MCF 10A (cell line): Measurements from ENCODE around the gene NAA38. TPM values are rescaled to one million over a fixed set of nuclear protein-coding genes. Genes with fewer than 3 reads are reported as not detected.

Experiments used
- BruUV-seq: library from RNA; stranded (reverse); fragments of 400-500 nt; replicated peaks from 2 replicates; lab custom pipeline; 2021; lab: Mats Ljungman, UMichigan
- CTCF ChIA-PET: fragments of 300-600 bp; sonication (Branson Sonifier 250); formaldehyde crosslinking; extraction: SDS; loops from one replicate; lab custom pipeline; 2021; ENCODE audit warnings: antibody characterized with exemption, inconsistent platforms; lab: Yijun Ruan, JAX
- POLR2A ChIA-PET: fragments of 300-600, 350-650 bp; sonication (Branson Sonifier 250); formaldehyde crosslinking; extraction: SDS; loops from one replicate; lab custom pipeline; 2020; ENCODE audit warnings: antibody characterized with exemption, inconsistent platforms; lab: Yijun Ruan, JAX
- DNase-seq: peaks from one replicate; pipeline ENCODE4 v3.0.0-alpha.2; 2018; ENCODE audit not compliant: unreplicated experiment
- H3K27ac Mint-ChIP-seq: one replicate; pipeline ENCODE4 v1.8.0; 2022; ENCODE audit warnings: mild to moderate bottlenecking, low read depth, mixed read lengths; ENCODE audit not compliant: unreplicated experiment
- H3K27me3 Mint-ChIP-seq: one replicate; pipeline ENCODE4 v1.8.0; 2022; ENCODE audit warnings: mixed read lengths; ENCODE audit not compliant: insufficient read depth, unreplicated experiment
- H3K36me3 Mint-ChIP-seq: one replicate; pipeline ENCODE4 v1.8.0; 2022; ENCODE audit warnings: mild to moderate bottlenecking, moderate library complexity, mixed read lengths; ENCODE audit not compliant: insufficient read depth, unreplicated experiment
- H3K4me1 Mint-ChIP-seq: one replicate; pipeline ENCODE4 v1.8.0; 2022; ENCODE audit warnings: mixed read lengths; ENCODE audit not compliant: insufficient read depth, unreplicated experiment
- H3K4me3 Mint-ChIP-seq: one replicate; pipeline ENCODE4 v1.8.0; 2022; ENCODE audit warnings: mild to moderate bottlenecking, moderate library complexity, mixed read lengths; ENCODE audit not compliant: unreplicated experiment
- H3K9me3 Mint-ChIP-seq: one replicate; pipeline ENCODE4 v1.8.0; 2022; ENCODE audit warnings: mixed read lengths; ENCODE audit not compliant: unreplicated experiment
- intact Hi-C: fragments of 100-400 bp; cut with micrococcal nuclease; formaldehyde crosslinking; loops from 2 replicates; pipeline ENCODE4 v1.14.1; 2022
- total RNA-seq: library from RNA; stranded (reverse); gene quantifications from 2 replicates; pipeline ENCODE4 v1.2.3, GENCODE V29; 2022
- TF ChIP-seq, protein P1 (sequence below): fragments of 200-600 bp; IDR thresholded peaks from one replicate; pipeline ENCODE4 v1.8.0; 2022; ENCODE audit warnings: antibody characterized with exemption, mild to moderate bottlenecking; ENCODE audit not compliant: unreplicated experiment

Gene NAA38
- total RNA-seq, 1 experiment from 2014 or later: 83.4 TPM

DNA sequence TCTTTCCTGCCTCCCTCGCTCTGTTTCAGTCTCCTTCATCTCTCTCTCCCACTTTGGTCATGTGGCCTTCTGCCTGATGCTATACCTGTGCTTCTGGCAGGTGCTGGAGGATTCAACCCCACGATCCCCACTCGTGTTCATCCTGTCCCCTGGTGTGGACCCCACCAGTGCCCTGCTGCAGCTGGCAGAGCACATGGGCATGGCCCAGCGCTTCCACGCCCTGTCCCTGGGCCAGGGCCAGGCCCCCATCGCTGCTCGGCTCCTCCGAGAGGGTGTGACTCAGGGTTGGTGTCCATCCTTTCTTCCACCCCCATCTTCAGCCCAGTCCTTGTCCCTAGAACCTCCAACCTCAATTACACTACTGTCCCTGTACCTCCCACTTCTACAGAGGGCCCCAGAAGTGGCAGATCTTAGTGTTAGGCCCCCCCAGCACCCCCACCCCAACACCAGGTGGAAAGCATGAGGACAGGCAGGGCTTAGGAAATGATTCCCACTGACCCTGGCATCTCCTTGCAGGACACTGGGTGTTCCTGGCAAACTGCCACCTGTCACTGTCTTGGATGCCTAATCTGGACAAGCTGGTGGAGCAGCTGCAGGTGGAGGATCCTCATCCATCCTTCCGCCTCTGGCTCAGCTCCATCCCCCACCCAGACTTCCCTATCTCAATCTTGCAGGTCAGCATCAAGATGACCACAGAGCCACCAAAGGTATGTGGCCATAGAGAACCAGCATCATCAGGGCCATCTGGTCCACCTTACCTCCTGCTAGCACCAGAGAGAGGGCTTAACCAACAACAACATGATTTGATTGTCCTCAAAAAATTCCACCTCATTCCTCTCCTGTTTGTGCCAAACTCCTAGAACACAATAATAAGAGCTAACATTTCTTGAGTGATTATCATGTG is 33.1 kb downstream of the NAA38 start:
- Mint-ChIP-seq H3K4me1 (peaks cover 22% of the 10 kb centered on the region), H3K27ac (no peak overlapping the region), H3K4me3 (no peak overlapping the region), H3K27me3 (peaks cover 17% of the 10 kb centered on the region), H3K36me3 (no peaks in the 10 kb centered on the region), H3K9me3 (no peaks in the 10 kb centered on the region)
- intact Hi-C loops: no loop called here
- CTCF ChIA-PET: interaction anchor here (0.6 to 4.2 kb wide), 16 partner anchors 8 to 217 kb away, joined by 3 to 27 read pairs (median 6); partner anchors contain the start of gene KDM6B
- TF ChIP-seq, protein P1, sequence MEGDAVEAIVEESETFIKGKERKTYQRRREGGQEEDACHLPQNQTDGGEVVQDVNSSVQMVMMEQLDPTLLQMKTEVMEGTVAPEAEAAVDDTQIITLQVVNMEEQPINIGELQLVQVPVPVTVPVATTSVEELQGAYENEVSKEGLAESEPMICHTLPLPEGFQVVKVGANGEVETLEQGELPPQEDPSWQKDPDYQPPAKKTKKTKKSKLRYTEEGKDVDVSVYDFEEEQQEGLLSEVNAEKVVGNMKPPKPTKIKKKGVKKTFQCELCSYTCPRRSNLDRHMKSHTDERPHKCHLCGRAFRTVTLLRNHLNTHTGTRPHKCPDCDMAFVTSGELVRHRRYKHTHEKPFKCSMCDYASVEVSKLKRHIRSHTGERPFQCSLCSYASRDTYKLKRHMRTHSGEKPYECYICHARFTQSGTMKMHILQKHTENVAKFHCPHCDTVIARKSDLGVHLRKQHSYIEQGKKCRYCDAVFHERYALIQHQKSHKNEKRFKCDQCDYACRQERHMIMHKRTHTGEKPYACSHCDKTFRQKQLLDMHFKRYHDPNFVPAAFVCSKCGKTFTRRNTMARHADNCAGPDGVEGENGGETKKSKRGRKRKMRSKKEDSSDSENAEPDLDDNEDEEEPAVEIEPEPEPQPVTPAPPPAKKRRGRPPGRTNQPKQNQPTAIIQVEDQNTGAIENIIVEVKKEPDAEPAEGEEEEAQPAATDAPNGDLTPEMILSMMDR: no peak
- no TSS peak for BruUV-seq
- POLR2A ChIA-PET: interaction anchor here (1.1 to 2.1 kb wide), 3 partner anchors 18 to 33 kb away, joined by 4 to 14 read pairs (median 6); partner anchors contain the start of gene NAA38
- DNase-seq: no peak

DNA sequence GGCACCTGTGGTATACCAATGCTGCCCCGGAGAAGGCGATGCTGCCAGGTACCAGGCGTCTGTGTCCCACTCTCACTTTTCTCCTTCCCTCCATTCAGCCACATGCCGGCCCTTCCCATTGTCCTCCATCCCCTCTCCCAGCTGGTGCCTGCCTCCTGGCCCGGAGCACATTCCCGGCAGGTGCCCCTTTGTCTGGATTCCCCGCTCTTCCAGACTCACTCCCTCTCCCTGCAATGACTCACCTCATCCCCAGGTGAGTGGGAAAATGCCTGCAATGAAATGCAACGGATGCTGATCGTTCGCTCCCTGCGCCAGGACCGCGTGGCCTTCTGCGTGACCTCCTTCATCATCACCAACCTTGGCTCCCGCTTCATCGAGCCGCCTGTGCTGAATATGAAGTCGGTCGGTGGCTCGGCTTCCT is 33.8 kb downstream of the NAA38 start:
- Mint-ChIP-seq H3K9me3 (no peaks in the 10 kb centered on the region), H3K27me3 (peaks cover 12% of the 10 kb centered on the region), H3K36me3 (no peaks in the 10 kb centered on the region), H3K4me3 (no peak overlapping the region), H3K4me1 (peaks cover 22% of the 10 kb centered on the region), H3K27ac (no peak overlapping the region)
- intact Hi-C loops: loop anchor here (2.0 kb wide), 1 partner anchor 165 kb away; no protein-coding TSS in a partner anchor
- ChIA-PET CTCF (interaction anchor here (0.6 to 4.2 kb wide), 24 partner anchors 8 to 234 kb away, joined by 3 to 27 read pairs (median 5); partner anchors contain the start of gene NAA38), POLR2A (interaction anchor here (0.6 kb wide), 1 partner anchor 204 kb away, joined by 4 read pairs; no protein-coding TSS in a partner anchor)
- no TSS peak for BruUV-seq
- no peak for DNase-seq
- TF ChIP-seq, protein P1: no peak

DNA sequence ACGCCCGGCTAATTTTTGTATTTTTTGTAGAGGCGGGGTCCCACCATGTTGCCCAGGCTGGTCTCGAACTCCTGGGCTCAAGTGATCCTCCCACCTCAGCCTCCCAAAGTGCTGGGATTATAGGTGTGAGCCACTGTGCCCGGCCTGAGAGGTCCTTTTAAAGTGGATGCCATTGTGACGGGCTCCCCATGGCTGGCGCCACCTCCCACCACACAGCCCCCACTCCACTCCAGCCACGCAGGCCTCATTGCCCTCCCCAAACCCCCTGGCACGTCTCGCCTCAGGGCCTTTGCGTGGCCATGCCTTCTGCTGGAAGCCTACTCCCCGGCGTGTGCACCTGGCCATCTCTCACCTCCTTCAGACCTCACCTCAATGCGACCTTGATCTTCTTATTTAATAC is 35.2 kb downstream of the NAA38 start:
- no TSS peak for BruUV-seq
- no peak for DNase-seq
- Mint-ChIP-seq H3K4me3 (no peak overlapping the region), H3K27ac (no peak overlapping the region), H3K9me3 (no peaks in the 10 kb centered on the region), H3K27me3 (peaks cover 12% of the 10 kb centered on the region), H3K36me3 (no peaks in the 10 kb centered on the region), H3K4me1 (peaks cover 22% of the 10 kb centered on the region)
- CTCF ChIA-PET: interaction anchor here (0.5 to 3.0 kb wide), 10 partner anchors 10 to 249 kb away, joined by 3 to 19 read pairs (median 5); no protein-coding TSS in a partner anchor
- intact Hi-C loops: loop anchor here (1.0 to 2.0 kb wide), 4 partner anchors 29 to 167 kb away; partner anchors contain the start of gene NAA38
- POLR2A ChIA-PET: interaction anchor here (1.0 to 1.2 kb wide), 2 partner anchors 79 to 88 kb away, joined by 3 to 5 read pairs; no protein-coding TSS in a partner anchor
- TF ChIP-seq, protein P1: no peak

DNA sequence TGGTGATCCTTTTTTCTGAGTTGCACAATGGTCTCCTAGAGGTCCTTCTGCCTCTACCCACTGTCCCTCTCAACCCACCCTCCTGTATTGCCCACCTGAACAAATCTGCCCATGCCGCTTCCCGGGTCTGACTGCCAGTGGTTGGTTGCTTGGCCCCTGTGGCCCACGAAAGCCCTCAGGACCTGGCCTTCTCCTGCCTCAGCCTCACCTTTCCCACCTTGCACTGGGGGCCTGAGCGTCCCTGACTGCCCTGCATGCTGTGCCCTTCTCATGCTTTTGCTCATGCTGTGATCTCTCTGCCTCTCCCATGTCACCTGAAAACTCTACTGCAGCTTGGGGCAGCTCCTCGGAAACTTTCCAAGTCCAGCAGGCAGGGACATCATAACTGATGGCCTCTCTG is 37.1 kb downstream of the NAA38 start:
- ChIA-PET POLR2A (interaction anchor here (0.7 to 1.5 kb wide), 2 partner anchors 13 to 168 kb away, joined by 3 to 6 read pairs; no protein-coding TSS in a partner anchor), CTCF (interaction anchor here (0.8 to 3.7 kb wide), 5 partner anchors 13 to 170 kb away, joined by 3 to 26 read pairs (median 5); partner anchors contain the start of gene KDM6B)
- Mint-ChIP-seq H3K27me3 (peaks cover 8% of the 10 kb centered on the region), H3K4me1 (peaks cover 17% of the 10 kb centered on the region), H3K27ac (no peak overlapping the region), H3K4me3 (no peak overlapping the region), H3K36me3 (no peaks in the 10 kb centered on the region), H3K9me3 (no peaks in the 10 kb centered on the region)
- BruUV-seq: no TSS peak
- intact Hi-C loops: no loop called here
- no peak for DNase-seq
- TF ChIP-seq, protein P1: no peak
